Kidney (tissue), 14 donors: ENCODE measurements around the gene ZNF367. TPM values are rescaled to one million over a fixed set of nuclear protein-coding genes. Genes with fewer than 3 reads are reported as not detected.

Experiments
- DNase-seq, 5 donors: peaks; one replicate each; pipeline ENCODE4 v3.0.0-alpha.2; 2013 to 2020
- FAIRE-seq: peaks from 2 replicates; lab custom pipeline; 2012; peaks lifted over from hg19 to GRCh38; lab: Jason Lieb, UNC
- H3K27ac ChIP-seq, 2 donors: one replicate each; pipeline ENCODE4 v1.7.0; 2013; ENCODE audit warnings: low read depth in 2 of 2, low read length in 2 of 2, inconsistent platforms in 1 of 2
- H3K27me3 ChIP-seq: one replicate; pipeline ENCODE4 v1.7.1; 2013; ENCODE audit warnings: low read length, inconsistent platforms; ENCODE audit not compliant: control insufficient read depth, insufficient read depth
- H3K36me3 ChIP-seq, 3 donors: one replicate each; pipeline versions ENCODE4 v1.7.0 to v1.7.1; 2013; ENCODE audit warnings: low read length in 3 of 3, control low read depth in 1 of 3, inconsistent platforms in 1 of 3; ENCODE audit not compliant: insufficient read depth in 3 of 3, control insufficient read depth in 2 of 3
- H3K4me1 ChIP-seq, 3 donors: one replicate each; pipeline versions ENCODE4 v1.7.0 to v1.7.1; 2013; ENCODE audit warnings: low read length in 3 of 3, inconsistent platforms in 1 of 3, low read depth in 1 of 3; ENCODE audit not compliant: control insufficient read depth in 2 of 3, insufficient read depth in 2 of 3
- H3K4me3 ChIP-seq, 3 donors: one replicate each; pipeline versions ENCODE4 v1.7.0 to v1.8.1; 2013; ENCODE audit warnings: low read length in 3 of 3, control low read depth in 1 of 3, inconsistent platforms in 1 of 3
- H3K9ac ChIP-seq, 3 donors: one replicate each; pipeline versions ENCODE4 v1.7.0 to v1.7.1; 2013; ENCODE audit warnings: low read length in 3 of 3, control low read depth in 1 of 3, inconsistent platforms in 1 of 3
- H3K9me3 ChIP-seq, 3 donors: one replicate each; pipeline versions ENCODE4 v1.7.0 to v1.7.1; 2013; ENCODE audit warnings: low read length in 3 of 3, control low read depth in 1 of 3, inconsistent platforms in 1 of 3; ENCODE audit not compliant: control insufficient read depth in 2 of 3, insufficient read depth in 1 of 3
- intact Hi-C: fragments of 100-400 bp; cut with DNase I; formaldehyde crosslinking; loops from one replicate; pipeline ENCODE4 v1.11.1; 2022
- polyA plus RNA-seq: library from polyadenylated mRNA; stranded (reverse); fragments of 350-450 nt; fragmentation: Illumina TruSeq; extraction: RNeasy Lipid Tissue Mini Kit (QIAGEN cat#74804); gene quantifications from one replicate; pipeline ENCODE4 v1.2.3, GENCODE V29; 2014; ENCODE audit warnings: low read depth, low replicate concordance; ENCODE audit not compliant: insufficient read depth
- total RNA-seq: library from RNA; stranded (reverse); fragmentation: NEBNext Ultra II Directional; extraction: Animal tissue kit (Norgen Biotek cat#: 25700); gene quantifications from one replicate; pipeline ENCODE4 v1.2.1, GENCODE V29; 2021
- TF ChIP-seq, protein P1 (sequence below): IDR thresholded peaks from 3 replicates; pipeline ENCODE4 v1.5.1; 2012; ENCODE audit warnings: mild to moderate bottlenecking, moderate library complexity, borderline replicate concordance; ENCODE audit not compliant: insufficient read depth; ENCODE audit errors: extremely low read depth
- donor health status: control.
- donor health status: control.
- donor health status: control.
- donor health status: control.
- donor health status: control.
- donor health status: DM: yes; HTN: yes; CAD: no.
- donor health status: Normal renal cell carcinoma (clear cell type).

ZNF367 gene
- total and polyA plus RNA-seq, 2 donors from 2014 or later: 1.5 to 1.9 TPM

DNA sequence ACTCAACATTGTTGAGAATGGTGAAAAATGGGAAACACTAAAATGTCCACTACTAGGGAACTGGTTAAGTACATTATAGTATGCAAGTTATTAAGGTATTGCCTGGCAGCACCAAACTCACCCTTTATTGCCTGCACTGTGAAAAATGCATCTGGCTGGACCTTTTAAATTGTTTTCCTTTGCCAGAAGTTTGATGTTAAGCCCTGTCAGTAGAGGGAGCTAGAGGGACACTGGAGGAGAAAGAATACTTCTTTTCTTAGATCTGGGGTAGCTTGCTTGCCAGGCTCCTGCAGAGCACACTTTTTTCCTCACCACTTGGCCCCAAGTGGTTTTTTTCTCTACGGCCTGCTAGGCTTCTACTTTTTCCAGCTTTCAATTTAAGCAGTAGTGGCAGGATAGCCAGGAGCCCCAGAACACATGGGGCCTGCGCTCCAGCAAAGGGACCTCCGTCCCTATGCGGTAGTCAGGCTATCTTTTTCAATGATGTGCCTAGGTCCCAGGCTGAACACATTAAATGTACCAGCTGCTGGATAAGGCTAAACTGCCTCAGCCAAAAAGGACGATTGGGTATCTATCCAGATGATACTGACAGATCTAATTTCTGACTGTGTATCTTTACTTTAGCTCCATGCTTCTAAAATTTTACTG is 23.8 kb upstream of the ZNF367 start:
- TF ChIP-seq, protein P1, sequence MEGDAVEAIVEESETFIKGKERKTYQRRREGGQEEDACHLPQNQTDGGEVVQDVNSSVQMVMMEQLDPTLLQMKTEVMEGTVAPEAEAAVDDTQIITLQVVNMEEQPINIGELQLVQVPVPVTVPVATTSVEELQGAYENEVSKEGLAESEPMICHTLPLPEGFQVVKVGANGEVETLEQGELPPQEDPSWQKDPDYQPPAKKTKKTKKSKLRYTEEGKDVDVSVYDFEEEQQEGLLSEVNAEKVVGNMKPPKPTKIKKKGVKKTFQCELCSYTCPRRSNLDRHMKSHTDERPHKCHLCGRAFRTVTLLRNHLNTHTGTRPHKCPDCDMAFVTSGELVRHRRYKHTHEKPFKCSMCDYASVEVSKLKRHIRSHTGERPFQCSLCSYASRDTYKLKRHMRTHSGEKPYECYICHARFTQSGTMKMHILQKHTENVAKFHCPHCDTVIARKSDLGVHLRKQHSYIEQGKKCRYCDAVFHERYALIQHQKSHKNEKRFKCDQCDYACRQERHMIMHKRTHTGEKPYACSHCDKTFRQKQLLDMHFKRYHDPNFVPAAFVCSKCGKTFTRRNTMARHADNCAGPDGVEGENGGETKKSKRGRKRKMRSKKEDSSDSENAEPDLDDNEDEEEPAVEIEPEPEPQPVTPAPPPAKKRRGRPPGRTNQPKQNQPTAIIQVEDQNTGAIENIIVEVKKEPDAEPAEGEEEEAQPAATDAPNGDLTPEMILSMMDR: peak; percentile 22
- intact Hi-C loops: no loop called here
- no peak overlapping the region for H3K4me3 ChIP-seq
- H3K27ac ChIP-seq: no peak overlapping the region
- DNase-seq: no peak
- no peaks in the 10 kb centered on the region for H3K36me3 ChIP-seq
- no peaks in the 10 kb centered on the region for H3K9me3 ChIP-seq
- FAIRE-seq: no peak
- H3K27me3 ChIP-seq: no peaks in the 10 kb centered on the region
- no peaks in the 10 kb centered on the region for H3K4me1 ChIP-seq
- no peak overlapping the region for H3K9ac ChIP-seq

DNA sequence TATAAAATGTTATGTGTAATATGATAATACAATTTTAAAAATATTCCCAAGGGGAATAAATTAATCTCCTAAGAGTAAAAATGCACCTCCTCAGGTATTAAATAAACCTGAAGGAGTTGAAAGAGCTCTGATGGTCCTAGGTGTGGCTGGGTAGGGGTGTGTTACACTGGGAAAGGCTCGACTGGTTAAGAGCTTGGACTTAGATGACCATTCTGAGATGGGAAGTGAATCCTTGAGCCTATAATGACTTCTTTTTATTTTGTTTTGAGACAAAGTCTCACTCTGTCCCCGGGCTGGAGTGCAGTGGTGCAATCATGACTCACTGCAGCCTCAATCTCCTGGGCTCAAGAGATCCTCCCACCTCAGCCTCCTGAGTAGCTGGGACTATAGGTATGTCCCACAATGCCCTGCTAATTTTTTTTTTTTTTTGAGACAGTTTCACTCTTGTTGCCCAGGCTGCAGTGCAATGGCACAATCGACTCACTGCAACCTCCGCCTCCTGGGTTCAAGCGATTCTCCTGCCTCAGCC is 22.6 kb upstream of the ZNF367 start:
- no peak for FAIRE-seq
- no peak overlapping the region for H3K27ac ChIP-seq
- H3K27me3 ChIP-seq: no peaks in the 10 kb centered on the region
- H3K4me1 ChIP-seq: no peaks in the 10 kb centered on the region
- no peak overlapping the region for H3K9ac ChIP-seq
- intact Hi-C loops: no loop called here
- TF ChIP-seq, protein P1: no peak
- H3K36me3 ChIP-seq: no peaks in the 10 kb centered on the region
- DNase-seq: no peak
- H3K9me3 ChIP-seq: no peaks in the 10 kb centered on the region
- H3K4me3 ChIP-seq: no peak overlapping the region

DNA sequence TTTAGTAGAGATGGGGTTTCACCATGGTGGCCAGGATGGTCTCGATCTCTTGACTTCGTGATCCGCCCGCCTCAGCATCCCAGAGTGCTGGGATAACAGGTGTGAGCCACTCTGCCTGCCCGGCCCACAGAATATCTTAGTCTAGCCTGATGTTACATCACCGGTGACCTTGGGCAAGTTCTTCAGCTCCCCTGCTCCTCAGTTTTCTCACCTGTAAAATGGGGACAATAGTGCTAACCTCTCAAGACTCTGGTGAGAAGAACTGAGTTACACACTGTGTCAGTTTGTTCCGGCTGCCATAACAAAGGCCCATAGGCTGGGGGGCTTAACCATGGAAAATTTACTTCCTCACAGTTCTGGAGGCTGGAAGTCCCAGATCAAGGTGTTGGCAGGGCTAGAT is 19.3 kb upstream of the ZNF367 start:
- FAIRE-seq (no peak), DNase-seq (no peak)
- Histone ChIP-seq H3K27me3 (no peaks in the 10 kb centered on the region), H3K4me1 (no peaks in the 10 kb centered on the region), H3K9me3 (peaks cover 0 to 4% (median 0%) of the 10 kb centered on the region in 3 donors), H3K36me3 (no peaks in the 10 kb centered on the region), H3K27ac (no peak overlapping the region), H3K4me3 (no peak overlapping the region), H3K9ac (no peak overlapping the region)
- TF ChIP-seq, protein P1: no peak
- intact Hi-C loops: no loop called here
